SU-DHL-6 (cell line): Measurements from ENCODE around the gene SLC41A3.

Experiments used
- H2AFZ ChIP-seq: fragments of 200-600 bp; sonication (generic); 2 replicates; pipeline ENCODE4 v1.6.1; 2014; ENCODE audit warnings: low read depth, mild to moderate bottlenecking, moderate library complexity, mixed read lengths, antibody characterized with exemption, low read length; ENCODE audit not compliant: severe bottlenecking
- H3F3A ChIP-seq: fragments of 200-600 bp; shearing (Covaris generic); 2 replicates; pipeline ENCODE4 v1.6.0; 2016; ENCODE audit warnings: antibody characterized with exemption, mild to moderate bottlenecking; ENCODE audit not compliant: insufficient read depth
- H3K27ac ChIP-seq: fragments of 200-600 bp; sonication (generic); 2 replicates; pipeline ENCODE4 v1.5.1; 2016; ENCODE audit warnings: low read depth, mild to moderate bottlenecking, low read length, moderate library complexity, mixed read lengths
- H3K27me3 ChIP-seq: fragments of 200-600 bp; sonication (generic), shearing (Covaris generic); 2 replicates; pipeline ENCODE4 v1.6.0; 2014; ENCODE audit warnings: mild to moderate bottlenecking, low read length
- H3K36me3 ChIP-seq: fragments of 200-600 bp; sonication (generic); 2 replicates; pipeline ENCODE4 v1.6.1; 2014; ENCODE audit warnings: mild to moderate bottlenecking, low read length, mixed read lengths
- H3K4me2 ChIP-seq: fragments of 300-600, 200-600 bp; shearing (Covaris generic), sonication (generic); 2 replicates; pipeline ENCODE4 v1.6.0; 2014; ENCODE audit warnings: low read length, low read depth, mild to moderate bottlenecking; ENCODE audit not compliant: poor library complexity, severe bottlenecking
- H3K4me3 ChIP-seq: fragments of 200-600 bp; sonication (generic); 2 replicates; pipeline ENCODE4 v1.5.1; 2014; ENCODE audit warnings: antibody characterized with exemption, low read length, mild to moderate bottlenecking, mixed read lengths; ENCODE audit not compliant: insufficient read depth, poor library complexity, severe bottlenecking
- H3K79me2 ChIP-seq: fragments of 200-600 bp; sonication (generic); 2 replicates; pipeline ENCODE4 v1.6.1; 2014; ENCODE audit warnings: mild to moderate bottlenecking, low read length, moderate library complexity; ENCODE audit not compliant: insufficient read depth
- H3K9ac ChIP-seq: fragments of 200-600 bp; sonication (generic); 2 replicates; pipeline ENCODE4 v1.7.0; 2014; ENCODE audit warnings: mild to moderate bottlenecking, low read length
- H3K9me2 ChIP-seq: fragments of 200-600 bp; sonication (generic); replicated peaks from 2 replicates; pipeline ENCODE4 v1.6.1; 2014; ENCODE audit warnings: low read length; ENCODE audit not compliant: insufficient read depth
- H3K9me3 ChIP-seq: fragments of 200-600 bp; sonication (generic); 2 replicates; pipeline ENCODE4 v1.6.1; 2014; ENCODE audit warnings: low read length, mixed read lengths; ENCODE audit not compliant: insufficient read depth
- H4K20me1 ChIP-seq: fragments of 200-600 bp; sonication (generic); 2 replicates; pipeline ENCODE4 v1.6.1; 2014; ENCODE audit warnings: low read depth, mild to moderate bottlenecking, antibody characterized with exemption, low read length, moderate library complexity, mixed read lengths
- EZH2phosphoT487 ChIP-seq: fragments of 200-600 bp; sonication (generic), shearing (Covaris generic); conservative IDR thresholded peaks from 2 replicates; pipeline ENCODE4 v1.6.1; 2018; ENCODE audit warnings: mild to moderate bottlenecking, antibody characterized with exemption, low read length, moderate library complexity, mixed read lengths
- TF ChIP-seq, protein P1 (sequence below): fragments of 200-600 bp; sonication (generic); IDR thresholded peaks from one replicate; pipeline ENCODE4 v1.5.1; 2017; ENCODE audit warnings: antibody characterized with exemption, mild to moderate bottlenecking, low read length, moderate library complexity; ENCODE audit not compliant: insufficient read depth, poor library complexity, severe bottlenecking

Gene SLC41A3

GRCh38 chr3:126114443-126115386 is 30.8 kb upstream of the SLC41A3 start:
- no peak overlapping the region for H3K9ac ChIP-seq
- no peak overlapping the region for H3K4me3 ChIP-seq
- H3K79me2 ChIP-seq = no peaks in the 10 kb centered on the region
- no peaks in the 10 kb centered on the region for H3F3A ChIP-seq
- no peak overlapping the region for H3K4me2 ChIP-seq
- no peaks in the 10 kb centered on the region for H3K36me3 ChIP-seq
- H2AFZ ChIP-seq = no peak overlapping the region
- no peak overlapping the region for H3K27ac ChIP-seq
- TF ChIP-seq, protein P1, sequence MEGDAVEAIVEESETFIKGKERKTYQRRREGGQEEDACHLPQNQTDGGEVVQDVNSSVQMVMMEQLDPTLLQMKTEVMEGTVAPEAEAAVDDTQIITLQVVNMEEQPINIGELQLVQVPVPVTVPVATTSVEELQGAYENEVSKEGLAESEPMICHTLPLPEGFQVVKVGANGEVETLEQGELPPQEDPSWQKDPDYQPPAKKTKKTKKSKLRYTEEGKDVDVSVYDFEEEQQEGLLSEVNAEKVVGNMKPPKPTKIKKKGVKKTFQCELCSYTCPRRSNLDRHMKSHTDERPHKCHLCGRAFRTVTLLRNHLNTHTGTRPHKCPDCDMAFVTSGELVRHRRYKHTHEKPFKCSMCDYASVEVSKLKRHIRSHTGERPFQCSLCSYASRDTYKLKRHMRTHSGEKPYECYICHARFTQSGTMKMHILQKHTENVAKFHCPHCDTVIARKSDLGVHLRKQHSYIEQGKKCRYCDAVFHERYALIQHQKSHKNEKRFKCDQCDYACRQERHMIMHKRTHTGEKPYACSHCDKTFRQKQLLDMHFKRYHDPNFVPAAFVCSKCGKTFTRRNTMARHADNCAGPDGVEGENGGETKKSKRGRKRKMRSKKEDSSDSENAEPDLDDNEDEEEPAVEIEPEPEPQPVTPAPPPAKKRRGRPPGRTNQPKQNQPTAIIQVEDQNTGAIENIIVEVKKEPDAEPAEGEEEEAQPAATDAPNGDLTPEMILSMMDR = no peak
- no peak for TF ChIP-seq EZH2phosphoT487
- no peaks in the 10 kb centered on the region for H3K9me2 ChIP-seq
- H3K9me3 ChIP-seq = no peaks in the 10 kb centered on the region
- H4K20me1 ChIP-seq = no peaks in the 10 kb centered on the region
- H3K27me3 ChIP-seq = no peaks in the 10 kb centered on the region

DNA sequence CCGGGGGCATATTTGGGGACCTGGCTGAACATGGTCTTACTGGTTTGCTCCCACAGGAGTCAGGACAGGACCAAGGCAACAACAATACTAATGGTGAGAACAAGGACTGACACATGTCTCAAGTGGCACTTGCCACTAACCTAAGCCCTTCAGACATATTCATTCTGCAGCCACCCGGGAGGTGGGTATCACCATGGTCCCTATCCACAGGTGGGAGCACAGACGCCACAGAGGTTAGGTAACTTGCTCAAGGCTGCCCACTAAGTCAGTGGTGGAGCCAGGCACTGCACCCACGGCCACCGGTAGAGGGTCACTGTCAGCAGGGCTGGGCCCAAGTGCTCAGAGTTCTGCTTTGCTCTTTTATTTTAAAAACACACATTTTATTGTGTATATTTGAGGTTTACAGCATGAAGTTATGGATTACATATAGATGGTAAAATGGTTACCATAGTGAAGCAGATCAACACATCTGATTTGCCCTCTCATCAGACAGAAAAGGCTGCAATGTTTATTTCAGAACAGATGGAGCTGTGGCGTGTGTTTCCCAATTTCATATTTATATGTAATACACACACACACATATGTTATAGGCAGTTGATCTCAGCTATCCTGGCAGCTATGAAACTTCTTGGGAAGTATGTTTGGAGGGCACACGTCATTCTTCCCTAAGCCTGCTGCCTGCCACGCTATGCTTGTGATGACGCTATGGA is 30.0 kb upstream of the SLC41A3 start:
- Histone ChIP-seq H4K20me1 (no peaks in the 10 kb centered on the region), H3F3A (no peaks in the 10 kb centered on the region), H3K4me3 (no peak overlapping the region), H3K9ac (no peak overlapping the region), H2AFZ (no peak overlapping the region), H3K27ac (no peak overlapping the region), H3K9me3 (no peaks in the 10 kb centered on the region), H3K79me2 (no peaks in the 10 kb centered on the region), H3K4me2 (no peak overlapping the region), H3K9me2 (no peaks in the 10 kb centered on the region), H3K27me3 (no peaks in the 10 kb centered on the region), H3K36me3 (no peaks in the 10 kb centered on the region)
- TF ChIP-seq, protein P1 = no peak
- no peak for TF ChIP-seq EZH2phosphoT487

DNA sequence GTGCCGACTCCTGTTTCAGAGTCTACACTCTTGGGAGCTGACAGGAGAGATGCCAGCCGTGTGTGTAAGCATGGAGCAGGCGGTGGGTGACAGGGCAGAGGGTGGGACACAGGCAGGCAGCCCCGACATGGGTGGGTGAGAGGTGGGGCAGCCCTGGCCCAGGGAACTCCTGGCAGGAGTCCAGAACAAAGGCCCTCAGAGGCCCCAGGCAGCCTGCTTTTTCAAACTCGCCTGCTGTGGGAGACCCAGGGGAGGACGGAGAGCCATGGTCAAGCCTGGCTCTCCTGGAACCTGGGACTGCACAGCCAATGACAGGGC is 29.3 kb upstream of the SLC41A3 start:
- H3K4me2 ChIP-seq = no peak overlapping the region
- H3K4me3 ChIP-seq = no peak overlapping the region
- no peaks in the 10 kb centered on the region for H3K9me3 ChIP-seq
- H3K36me3 ChIP-seq = no peaks in the 10 kb centered on the region
- H4K20me1 ChIP-seq = no peaks in the 10 kb centered on the region
- no peak overlapping the region for H2AFZ ChIP-seq
- no peaks in the 10 kb centered on the region for H3K9me2 ChIP-seq
- H3K27me3 ChIP-seq = no peaks in the 10 kb centered on the region
- no peaks in the 10 kb centered on the region for H3F3A ChIP-seq
- no peak overlapping the region for H3K27ac ChIP-seq
- no peaks in the 10 kb centered on the region for H3K79me2 ChIP-seq
- H3K9ac ChIP-seq = no peak overlapping the region
- no peak for TF ChIP-seq EZH2phosphoT487
- TF ChIP-seq, protein P1 = no peak
